Measurements from ENCODE around the gene B9D2.

B9D2 gene

GRCh38 chr19:41325947-41326706 lies 37.8 kb downstream of the B9D2 start:
- DNase-seq, result peak; percentile 80

- no peak for DNase-seq
Measured at GRCh38 chr19:41325640-41325946, 38.4 kb downstream of the B9D2 start.

GRCh38 chr19:41324921-41325639 lies 38.9 kb downstream of the B9D2 start:
- peak; percentile 84 for DNase-seq

GRCh38 chr19:41324231-41324702 lies 39.7 kb downstream of the B9D2 start:
- DNase-seq, result no peak

- DNase-seq, result peak; percentile 98
Measured at GRCh38 chr19:41323430-41324125, 40.4 kb downstream of the B9D2 start.

- DNase-seq, result no peak
Measured at GRCh38 chr19:41323023-41323422, 40.9 kb downstream of the B9D2 start.

GRCh38 chr19:41322451-41322850 lies 41.5 kb downstream of the B9D2 start:
- DNase-seq, result no peak

GRCh38 chr19:41321600-41322270 lies 42.2 kb downstream of the B9D2 start:
- DNase-seq, result peak; percentile 61

GRCh38 chr19:41321204-41321599 lies 42.7 kb downstream of the B9D2 start:
- DNase-seq, result no peak

- no peak for DNase-seq
Measured at GRCh38 chr19:41320568-41320967, 43.4 kb downstream of the B9D2 start.

- no peak for DNase-seq
Measured at GRCh38 chr19:41320185-41320518, 43.8 kb downstream of the B9D2 start.

- DNase-seq, result no peak
Measured at GRCh38 chr19:41319500-41320184, 44.3 kb downstream of the B9D2 start.

- no peak for DNase-seq
Measured at GRCh38 chr19:41318696-41319499, 45.1 kb downstream of the B9D2 start.

- no peak for DNase-seq
Measured at GRCh38 chr19:41316306-41316920, 47.5 kb downstream of the B9D2 start.

GRCh38 chr19:41311613-41312012 lies 52.3 kb downstream of the B9D2 start:
- no peak for DNase-seq

GRCh38 chr19:41311072-41311471 lies 52.9 kb downstream of the B9D2 start:
- no peak for DNase-seq

- DNase-seq, result peak; percentile 85
Measured at GRCh38 chr19:41310033-41310831, 53.7 kb downstream of the B9D2 start, which contains the start of gene CCDC97. Gene CCDC97 (plus strand): TSS chr19:41310172. CDS start chr19:41310311, 139 bp downstream.

- no peak for DNase-seq
Measured at GRCh38 chr19:41309180-41310032, 54.5 kb downstream of the B9D2 start.

- DNase-seq, result peak; percentile 86
Measured at GRCh38 chr19:41308450-41309179, 55.3 kb downstream of the B9D2 start.

Data from fibroblast of skin of right quadriceps (primary cell).